Coronary artery (tissue), 2 donors: ENCODE data around the gene DOK7.
A peak's percentile ranks its signal among the peaks of the same experiment; 100 is the strongest.

Experiments used
- DNase-seq: peaks from one replicate; pipeline ENCODE4 v3.0.0-alpha.2; 2017; ENCODE audit warnings: low spot score
- H3K27ac ChIP-seq, 2 donors: fragments of 200-600 bp; sonication (generic); one replicate each; pipeline ENCODE4 v1.5.1; 2016 to 2019
- H3K4me3 ChIP-seq: fragments of 200-600 bp; sonication (generic); 2 replicates; pipeline ENCODE4 v1.5.1; 2016; ENCODE audit warnings: mild to moderate bottlenecking, moderate library complexity
- TF ChIP-seq, protein P1 (sequence below): fragments of 200-600 bp; sonication (generic); IDR thresholded peaks from one replicate; pipeline ENCODE4 v1.5.1; 2019; ENCODE audit warnings: antibody characterized with exemption

The DOK7 gene

DNA sequence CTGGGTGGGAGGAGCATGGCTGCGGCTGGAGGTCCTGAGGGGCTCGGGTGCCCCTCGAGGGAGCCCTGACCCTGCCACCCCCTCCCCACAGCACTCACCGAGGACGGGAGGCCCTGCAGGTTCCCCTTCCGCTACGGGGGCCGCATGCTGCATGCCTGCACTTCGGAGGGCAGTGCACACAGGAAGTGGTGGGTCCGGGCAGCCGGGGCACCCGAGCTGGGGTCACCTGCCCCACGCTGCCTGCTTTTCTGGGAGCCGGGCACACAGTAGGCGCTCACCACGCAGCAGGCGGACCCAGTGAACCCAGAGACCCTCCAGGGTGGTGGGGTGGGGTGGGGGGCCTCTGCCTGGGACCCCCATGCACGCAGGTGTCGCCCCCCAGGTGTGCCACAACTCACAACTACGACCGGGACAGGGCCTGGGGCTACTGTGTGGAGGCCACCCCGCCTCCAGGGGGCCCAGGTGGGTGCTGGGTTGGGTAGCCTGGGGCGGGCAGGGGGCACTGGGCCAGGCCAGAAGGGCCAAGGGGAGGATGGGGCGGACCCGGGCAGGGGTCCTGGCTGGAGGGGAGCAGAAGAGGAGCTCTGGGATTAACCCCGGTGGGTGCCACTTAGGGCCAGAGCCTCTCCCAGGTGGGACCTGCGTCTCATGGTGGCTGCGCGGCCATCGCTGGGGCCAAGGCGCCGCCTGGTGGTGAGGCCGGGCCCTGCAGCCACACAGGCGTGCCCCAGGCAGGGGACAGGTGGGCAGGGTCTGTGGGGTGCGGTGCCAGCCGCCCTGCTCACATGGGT, 20.0 kb upstream of the DOK7 start:
- no peak overlapping the region for H3K27ac ChIP-seq
- DNase-seq: no peak
- TF ChIP-seq, protein P1, sequence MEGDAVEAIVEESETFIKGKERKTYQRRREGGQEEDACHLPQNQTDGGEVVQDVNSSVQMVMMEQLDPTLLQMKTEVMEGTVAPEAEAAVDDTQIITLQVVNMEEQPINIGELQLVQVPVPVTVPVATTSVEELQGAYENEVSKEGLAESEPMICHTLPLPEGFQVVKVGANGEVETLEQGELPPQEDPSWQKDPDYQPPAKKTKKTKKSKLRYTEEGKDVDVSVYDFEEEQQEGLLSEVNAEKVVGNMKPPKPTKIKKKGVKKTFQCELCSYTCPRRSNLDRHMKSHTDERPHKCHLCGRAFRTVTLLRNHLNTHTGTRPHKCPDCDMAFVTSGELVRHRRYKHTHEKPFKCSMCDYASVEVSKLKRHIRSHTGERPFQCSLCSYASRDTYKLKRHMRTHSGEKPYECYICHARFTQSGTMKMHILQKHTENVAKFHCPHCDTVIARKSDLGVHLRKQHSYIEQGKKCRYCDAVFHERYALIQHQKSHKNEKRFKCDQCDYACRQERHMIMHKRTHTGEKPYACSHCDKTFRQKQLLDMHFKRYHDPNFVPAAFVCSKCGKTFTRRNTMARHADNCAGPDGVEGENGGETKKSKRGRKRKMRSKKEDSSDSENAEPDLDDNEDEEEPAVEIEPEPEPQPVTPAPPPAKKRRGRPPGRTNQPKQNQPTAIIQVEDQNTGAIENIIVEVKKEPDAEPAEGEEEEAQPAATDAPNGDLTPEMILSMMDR: peak; percentile 99
- H3K4me3 ChIP-seq: no peak overlapping the region

DNA sequence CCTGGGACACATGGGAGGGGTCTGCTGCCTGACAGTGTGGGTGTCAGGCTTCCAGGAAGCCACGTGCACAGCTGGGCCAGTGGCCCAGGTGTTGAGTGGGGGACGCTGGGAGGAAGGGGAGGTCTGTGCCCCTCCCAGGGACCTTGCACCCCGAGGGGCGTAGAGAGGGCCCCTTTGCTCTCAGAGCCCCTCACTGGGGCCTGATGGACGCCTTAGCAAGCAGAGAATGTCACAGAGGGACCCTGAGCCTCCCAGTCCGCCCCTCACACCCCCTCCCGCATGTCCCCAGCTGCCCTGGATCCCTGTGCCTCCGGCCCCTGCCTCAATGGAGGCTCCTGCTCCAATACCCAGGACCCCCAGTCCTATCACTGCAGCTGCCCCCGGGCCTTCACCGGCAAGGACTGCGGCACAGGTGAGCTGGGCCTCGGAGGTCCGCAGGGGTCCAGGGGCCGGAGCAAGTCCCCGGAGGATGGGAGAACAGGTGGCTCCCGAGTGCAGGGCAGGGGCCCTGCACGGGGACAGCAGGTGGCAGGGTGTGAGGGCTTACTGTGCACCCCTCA, 19.3 kb upstream of the DOK7 start:
- Histone ChIP-seq H3K4me3 (no peak overlapping the region), H3K27ac (no peak overlapping the region)
- TF ChIP-seq, protein P1: no peak
- no peak for DNase-seq

DNA sequence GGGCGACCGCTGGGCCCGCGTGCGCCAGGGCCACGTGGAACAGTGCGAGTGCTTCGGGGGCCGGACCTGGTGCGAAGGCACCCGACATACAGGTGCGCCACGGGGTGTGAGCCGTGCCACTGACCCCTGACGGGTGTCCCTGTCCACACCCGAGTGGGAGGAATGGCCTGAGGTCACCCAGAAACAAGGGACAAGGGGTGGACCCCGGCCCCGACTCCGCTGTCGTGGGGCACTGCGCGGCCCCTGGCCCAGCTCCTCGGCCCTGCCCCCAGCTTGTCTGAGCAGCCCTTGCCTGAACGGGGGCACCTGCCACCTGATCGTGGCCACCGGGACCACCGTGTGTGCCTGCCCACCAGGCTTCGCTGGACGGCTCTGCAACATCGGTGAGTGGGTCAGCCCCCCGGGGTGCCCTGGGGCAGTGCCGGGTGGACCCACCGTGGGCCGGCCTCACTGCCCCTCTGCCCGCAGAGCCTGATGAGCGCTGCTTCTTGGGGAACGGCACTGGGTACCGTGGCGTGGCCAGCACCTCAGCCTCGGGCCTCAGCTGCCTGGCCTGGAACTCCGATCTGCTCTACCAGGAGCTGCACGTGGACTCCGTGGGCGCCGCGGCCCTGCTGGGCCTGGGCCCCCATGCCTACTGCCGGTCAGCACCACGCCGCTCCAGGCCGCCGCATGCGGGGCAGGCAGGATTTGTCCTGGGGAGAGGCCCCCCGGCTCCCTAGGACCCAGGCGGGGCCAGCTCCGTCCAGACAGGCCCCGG, 18.6 kb upstream of the DOK7 start:
- no peak for DNase-seq
- no peak overlapping the region for H3K4me3 ChIP-seq

DNA sequence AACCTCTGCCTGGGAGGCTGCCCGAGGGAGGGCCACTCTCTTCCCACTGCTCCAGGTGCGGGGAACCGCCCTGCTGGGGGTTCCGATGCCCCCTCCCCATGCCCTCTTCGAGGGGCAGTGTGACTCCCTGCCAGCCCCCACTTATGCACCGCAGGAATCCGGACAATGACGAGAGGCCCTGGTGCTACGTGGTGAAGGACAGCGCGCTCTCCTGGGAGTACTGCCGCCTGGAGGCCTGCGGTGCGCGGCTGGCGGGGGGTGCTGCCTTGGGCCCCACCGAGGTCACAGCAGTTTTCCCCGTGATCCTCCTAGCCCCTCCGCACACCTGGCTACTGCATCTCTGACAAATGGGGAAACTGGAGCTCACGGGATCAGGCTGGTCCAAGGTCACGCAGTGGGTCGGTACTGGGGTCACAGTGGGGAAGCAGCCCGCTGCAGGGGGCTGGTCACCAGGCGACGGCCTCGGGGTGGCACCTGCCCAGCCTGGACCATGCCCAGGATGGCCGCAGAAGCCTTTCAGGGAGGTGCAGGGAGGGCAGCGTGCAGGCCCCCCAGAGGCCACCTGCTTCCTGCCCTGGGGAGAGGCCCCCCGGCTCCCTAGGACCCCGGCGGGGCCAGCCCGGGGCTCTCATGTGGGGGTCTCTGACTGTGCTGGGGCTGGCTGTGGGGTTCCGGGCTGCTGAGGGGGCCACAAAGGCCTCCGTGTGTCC, 17.8 kb upstream of the DOK7 start:
- DNase-seq: no peak
- Histone ChIP-seq H3K27ac (no peak overlapping the region), H3K4me3 (no peak overlapping the region)
- TF ChIP-seq, protein P1: no peak

More for the DNA sequence above, 18.6 kb upstream of the DOK7 start:
- TF ChIP-seq, protein P1: no peak
- H3K27ac ChIP-seq: no peak overlapping the region

DNA sequence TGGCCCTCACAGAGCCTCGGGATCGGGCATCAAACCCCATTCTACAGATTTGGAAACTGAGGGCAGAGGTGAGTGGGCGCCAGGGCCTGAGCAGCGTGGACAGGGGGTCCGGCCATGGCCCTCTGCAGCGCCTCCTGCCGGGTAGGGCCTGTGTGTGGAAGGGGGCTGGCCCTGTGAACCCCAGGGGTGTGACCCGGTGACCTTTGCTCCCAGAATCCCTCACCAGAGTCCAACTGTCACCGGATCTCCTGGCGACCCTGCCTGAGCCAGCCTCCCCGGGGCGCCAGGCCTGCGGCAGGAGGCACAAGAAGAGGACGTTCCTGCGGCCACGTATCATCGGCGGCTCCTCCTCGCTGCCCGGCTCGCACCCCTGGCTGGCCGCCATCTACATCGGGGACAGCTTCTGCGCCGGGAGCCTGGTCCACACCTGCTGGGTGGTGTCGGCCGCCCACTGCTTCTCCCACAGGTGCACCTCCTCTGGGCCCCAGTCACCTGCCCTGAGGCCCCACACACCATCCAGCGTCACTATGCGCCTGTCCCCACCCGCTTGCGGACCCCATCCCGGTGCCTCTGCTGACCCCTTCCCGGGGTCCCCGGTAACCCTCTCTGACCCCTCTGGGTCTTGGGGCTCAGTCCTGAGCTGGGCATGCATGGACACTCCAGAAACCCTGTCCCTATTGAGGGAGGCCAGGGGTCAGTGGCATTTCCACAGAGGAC, 17.1 kb upstream of the DOK7 start:
- Histone ChIP-seq H3K4me3 (no peak overlapping the region), H3K27ac (no peak overlapping the region)
- TF ChIP-seq, protein P1: no peak
- DNase-seq: no peak

DNA sequence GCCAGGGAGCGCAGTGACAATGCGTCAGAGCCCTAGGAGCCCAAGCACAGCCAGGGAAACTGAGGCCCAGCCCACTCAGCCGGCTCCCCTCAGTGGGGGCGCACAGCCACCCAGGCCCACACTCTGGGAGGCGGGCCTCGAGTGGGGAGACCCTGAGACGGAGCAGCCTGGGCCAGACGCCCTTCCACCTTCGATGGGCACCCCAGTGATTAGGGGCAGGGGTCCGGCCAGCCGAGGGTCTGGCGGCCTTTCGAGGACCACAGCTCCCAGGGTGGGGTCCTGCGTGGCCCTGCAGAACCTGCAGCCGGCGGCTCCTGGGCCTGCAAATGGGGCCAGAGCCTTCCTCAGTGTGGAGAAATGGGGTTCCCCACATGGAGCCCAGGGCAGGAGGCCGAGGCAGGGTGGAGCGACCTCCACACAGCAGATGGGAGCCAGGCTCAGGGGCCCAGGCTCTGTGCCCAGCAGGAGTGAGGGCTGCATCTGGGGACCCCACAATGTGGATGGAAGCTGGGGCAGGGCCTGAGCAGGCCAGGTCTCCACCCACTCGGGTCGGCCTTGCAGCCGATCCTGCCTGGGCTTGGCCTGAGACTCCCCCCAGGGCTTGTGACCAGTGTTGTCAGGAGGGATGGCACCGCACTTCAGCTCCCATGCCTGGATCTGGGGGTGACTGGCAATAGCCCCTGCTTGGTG, 16.3 kb upstream of the DOK7 start:
- H3K4me3 ChIP-seq: no peak overlapping the region
- no peak for DNase-seq
- H3K27ac ChIP-seq: no peak overlapping the region
- TF ChIP-seq, protein P1: no peak
